CD4-positive, alpha-beta T cell treated with Interferon gamma for 1 hour (primary cell): ENCODE results near the gene SLC51B.
"Not testable (repeated sequence)": the region's sequence is repeated elsewhere in the genome, so short reads cannot be mapped to it uniquely, and the experiment has no call there.

ENCODE experiments used
- DNase-seq: peaks from one replicate; pipeline ENCODE4 v3.0.0-alpha.2; 2020

The SLC51B gene

DNA sequence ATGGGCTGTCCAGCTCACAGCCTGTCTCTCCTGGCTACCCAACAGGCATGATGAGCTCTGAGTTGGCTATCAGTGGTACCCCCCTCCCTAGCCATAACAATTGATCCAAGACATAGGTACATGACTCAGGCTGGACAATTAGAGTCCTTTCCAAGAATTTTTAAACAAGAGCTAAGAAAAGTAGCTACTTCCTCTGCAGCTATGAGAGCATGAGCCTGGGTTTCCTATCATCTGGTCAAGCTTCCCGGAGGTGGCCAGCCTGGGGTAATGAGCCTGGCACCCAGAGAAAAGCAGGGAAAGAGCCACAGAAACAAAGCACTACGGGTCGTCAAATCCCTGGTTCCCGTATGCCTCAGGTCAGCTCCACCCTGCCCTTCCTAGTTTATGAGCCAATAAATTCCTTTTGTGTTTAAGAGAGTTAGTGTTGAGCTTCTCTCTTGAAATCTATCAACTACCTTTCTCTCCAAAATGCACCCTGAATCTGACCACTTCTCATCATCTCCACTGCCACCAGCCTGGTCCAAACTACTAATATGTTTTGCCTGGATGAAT lies 2.3 kb upstream of the SLC51B start:
- no peak for DNase-seq

DNA sequence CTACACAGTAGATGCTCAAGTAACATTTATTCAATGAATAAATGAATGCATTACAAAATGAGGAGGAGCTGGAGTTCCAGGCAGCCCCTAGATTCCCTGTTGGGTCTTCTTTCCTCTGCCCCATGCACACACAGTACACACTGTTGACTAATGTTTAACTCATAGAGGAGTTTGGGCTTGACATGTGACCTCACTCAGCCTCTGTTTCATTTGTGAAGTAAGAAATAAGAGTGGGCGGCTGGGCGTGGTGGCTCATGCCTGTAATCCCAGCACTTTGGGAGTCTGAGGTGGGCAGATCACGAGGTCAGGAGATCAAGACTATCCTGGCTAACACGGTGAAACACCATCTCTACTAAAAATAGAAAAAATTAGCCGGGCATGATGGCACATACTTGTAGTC lies 969 bp upstream of the SLC51B start:
- DNase-seq, result not testable (repeated sequence)

DNA sequence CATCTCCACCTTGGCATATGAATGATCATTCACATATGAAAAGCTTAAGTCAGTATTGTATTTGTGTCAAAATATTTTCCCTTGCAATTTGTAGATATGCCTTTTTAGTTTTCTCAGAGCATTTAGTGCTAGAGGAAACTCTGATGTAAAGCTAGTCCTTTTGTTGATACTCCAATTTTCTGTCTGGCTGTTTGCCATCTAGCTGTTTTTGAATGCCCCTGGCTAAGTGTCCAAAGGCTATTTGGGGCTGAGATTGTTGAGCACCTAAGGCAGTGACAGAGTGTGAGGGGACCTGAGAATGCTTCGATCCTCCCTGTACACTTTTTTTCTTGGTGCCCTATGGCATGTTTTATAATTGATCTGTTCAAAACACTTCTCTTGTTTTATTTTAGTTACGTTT lies 3.1 kb downstream of the SLC51B start:
- DNase-seq, result no peak

DNA sequence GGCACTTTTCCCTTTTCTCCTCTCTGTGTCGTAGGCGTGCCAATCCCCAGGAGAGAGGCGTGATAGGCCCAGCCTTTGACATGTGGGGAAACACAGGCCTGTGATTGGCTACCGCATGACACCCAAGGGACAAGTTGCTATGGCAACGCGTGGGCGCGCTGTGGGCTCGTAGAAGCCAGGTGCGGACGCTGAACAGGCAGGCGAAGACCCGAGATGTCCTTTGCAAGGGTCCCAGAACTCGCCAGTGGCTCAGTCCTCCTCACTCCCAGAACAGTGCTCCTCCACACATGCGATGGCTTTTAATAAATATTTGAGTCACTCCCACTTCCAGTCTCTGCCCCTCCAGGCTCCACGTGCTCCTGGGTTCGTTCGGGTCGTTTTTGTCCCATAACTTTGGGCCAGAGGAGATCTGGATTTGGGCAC lies 4.2 kb downstream of the SLC51B start:
- DNase-seq, result peak; percentile 91

DNA sequence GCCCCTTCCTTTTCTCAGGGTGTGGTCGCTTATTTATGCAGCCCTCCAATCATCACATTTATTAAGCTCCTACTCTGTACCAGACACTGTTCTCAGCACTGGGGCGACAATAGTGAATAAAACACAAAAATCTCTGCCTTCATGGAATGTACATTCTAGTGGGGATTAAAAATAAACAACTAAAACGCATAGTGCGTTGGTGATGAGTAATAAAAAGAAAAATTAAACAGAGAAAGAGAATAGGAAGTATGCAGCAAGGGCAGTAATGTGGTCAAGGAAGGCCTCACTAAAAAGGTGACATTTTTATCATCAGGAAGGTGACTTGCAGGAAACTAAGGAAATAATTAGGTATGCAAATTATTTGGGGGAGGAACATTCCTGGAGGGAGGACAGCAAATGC lies 5.1 kb downstream of the SLC51B start:
- DNase-seq, result no peak

DNA sequence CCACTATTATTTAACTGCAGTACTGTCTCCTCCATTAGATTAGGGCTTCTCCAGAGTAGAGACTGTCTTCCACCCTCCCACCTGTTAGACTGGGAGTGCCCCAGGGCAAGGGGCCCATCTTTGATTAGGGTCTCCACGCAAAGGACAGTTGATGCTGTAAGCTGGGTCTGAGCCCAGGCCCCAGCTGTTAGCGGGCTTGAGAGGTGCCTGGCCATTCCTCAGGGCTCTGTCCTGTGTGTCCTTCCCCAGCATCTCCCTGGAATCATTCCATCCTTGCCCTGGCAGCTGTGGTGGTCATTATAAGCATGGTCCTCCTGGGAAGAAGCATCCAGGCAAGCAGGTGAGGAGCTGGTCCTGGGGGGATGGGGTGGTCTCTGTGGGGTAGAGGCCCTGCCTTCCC lies 6.1 kb downstream of the SLC51B start:
- no peak for DNase-seq

DNA sequence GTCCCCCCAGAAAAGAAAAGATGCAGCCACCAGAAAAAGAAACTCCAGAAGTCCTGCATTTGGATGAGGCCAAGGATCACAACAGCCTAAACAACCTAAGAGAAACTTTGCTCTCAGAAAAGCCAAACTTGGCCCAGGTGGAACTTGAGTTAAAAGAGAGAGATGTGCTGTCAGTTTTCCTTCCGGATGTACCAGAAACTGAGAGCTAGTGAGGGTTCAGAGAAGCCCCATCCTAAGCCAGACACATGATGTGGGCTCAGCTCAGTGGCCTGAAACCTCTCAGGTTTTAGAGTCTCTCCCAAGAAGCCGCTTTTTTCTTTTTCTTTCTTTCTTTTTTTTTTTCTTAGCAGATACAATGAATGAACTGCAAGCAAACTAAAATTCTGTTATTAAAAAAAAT lies 7.8 kb downstream of the SLC51B start:
- no peak for DNase-seq

DNA sequence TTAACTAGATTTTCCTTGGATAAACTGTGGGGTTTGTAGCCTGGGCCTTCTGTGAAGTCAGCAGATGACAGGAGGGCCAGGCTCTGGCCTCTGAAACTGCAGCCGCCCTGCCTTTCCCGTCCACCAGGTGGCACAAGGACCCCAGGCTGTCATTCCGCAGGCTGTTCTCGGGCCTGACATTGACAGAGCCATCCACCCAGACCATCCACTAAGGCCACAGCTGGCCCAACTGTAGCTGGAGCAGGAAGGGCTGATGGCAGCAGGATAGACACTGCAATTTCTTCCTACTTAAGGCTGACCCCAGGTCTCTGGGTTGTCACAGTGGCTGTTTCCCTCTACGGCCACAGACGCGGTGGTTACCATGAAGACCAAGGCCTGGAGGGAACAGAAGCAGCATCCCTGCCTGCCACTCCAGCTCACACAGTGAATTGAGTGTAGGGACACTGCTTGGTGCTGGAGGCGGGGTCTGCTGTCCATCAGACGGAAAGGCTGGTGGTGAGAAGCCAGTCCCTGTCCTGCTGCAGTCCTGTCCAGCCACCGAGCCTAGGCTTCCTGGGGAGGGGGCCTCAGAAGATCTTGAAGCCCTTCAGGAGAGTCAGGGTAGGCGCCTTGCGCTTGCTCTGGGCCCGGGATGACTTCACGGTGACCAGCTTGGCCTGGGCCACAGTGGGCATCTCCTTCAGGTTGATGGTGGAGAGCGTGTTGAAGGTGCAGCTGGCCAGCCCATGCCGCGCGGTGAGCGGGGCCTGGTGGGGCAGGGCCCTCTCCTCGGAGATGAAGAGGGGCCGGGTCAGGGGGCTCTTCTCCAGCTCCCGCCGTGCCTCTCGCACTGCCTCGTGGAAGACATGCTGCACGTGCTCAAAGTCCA lies 9.4 kb downstream of the SLC51B start:
- peak; percentile 46 for DNase-seq

DNA sequence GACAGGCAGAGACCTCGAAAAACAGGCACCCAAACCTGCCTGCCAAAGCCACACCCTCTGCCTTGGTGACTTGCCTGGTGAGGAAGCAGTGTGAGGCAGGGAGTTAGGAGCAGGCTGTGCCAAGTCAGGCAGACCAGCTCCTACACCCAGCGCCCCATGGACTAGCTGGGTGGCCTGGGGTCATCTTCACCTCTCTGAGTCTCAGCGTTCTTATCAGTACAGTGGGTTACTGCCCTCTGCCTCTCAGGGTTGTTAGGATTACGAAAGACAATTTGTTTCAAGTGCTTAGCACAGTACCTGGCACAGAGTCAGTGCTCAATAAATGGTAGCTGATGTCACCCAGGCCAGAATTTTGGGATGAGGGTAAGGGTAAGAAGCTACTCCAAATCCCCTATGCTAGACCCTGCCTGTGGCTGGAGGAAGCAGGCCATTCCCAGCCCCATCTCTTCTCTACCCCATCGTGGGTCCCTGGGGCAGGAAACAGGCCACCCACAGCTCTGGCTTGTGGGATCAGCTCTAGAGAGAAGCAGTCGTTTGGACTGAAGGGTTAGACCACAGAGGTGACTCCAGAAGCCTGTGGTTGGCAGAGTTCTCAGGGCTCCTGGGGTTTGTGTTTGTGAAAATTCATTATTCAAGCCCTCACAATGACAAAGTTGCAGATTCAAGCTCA lies 10.1 kb downstream of the SLC51B start:
- DNase-seq, result no peak

DNA sequence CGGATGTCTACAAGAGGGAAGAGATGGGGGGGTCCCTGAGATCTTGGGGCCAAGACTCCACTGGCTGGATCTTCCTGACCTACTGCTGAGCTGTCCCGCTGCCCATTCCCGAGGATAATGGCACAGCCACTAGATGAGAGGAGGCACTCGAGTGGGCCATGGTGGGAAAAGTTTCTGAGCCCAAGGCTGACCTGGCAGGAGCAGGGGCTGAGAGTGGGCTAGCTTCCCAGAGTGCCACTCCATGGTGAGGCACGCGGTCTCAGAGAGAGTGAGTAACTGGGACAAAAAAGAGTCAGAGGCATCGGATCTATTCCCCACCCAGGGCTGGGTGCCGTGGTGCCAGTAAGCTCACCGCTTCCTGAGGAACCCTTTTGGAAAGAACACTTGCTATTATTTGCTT lies 10.9 kb downstream of the SLC51B start:
- no peak for DNase-seq

DNA sequence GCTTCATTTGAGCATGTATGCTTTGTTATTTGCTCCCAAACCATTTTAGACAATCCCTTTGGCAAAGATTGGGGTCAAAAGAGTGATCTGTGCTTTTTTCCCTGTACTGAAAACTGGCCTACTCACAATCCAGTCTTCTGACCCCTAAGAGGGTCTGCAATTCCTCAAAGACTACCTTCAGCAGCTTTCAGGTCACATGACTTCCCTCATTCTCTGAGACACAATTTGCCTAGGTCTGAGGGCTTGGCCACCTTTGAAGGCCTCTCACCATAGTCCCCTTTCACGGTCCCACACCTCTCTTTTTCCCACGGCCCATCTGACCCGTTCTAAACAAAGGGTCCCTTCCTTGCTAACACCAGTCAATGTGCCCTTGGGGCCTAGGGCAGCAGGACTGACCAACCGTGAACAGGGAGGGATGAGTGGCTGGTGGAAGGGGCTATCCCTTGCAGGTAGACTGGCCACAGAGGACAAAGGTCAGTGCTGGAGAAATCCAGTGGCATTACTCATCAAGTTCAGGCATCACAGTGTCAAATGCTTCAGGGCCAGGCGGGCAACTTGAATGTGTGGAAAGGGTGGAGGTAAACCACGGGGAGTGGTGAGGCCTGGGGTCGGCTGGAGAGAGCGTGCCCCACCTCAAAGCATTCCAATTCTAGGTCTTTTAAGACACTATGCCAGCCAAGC lies 11.8 kb downstream of the SLC51B start:
- DNase-seq, result no peak

DNA sequence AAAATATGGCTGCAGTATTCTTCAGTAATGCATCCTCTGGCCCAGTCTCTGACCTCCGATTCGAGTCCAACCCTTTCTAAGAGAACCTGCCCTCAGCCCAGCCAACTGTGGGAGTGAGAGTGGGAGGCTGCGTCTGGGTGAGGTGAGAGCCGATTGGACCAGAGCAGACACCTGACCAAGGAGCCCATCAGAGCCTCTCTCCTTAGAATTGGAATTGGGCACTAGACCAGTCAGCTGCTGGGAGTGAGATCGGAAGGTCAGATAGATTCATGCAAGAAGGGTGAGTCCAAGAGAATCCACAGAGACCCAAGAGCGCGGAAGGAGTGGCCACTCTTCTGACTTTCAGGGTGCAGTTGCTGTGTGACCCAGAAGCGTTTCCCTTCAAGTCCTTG lies 12.4 kb downstream of the SLC51B start:
- no peak for DNase-seq

DNA sequence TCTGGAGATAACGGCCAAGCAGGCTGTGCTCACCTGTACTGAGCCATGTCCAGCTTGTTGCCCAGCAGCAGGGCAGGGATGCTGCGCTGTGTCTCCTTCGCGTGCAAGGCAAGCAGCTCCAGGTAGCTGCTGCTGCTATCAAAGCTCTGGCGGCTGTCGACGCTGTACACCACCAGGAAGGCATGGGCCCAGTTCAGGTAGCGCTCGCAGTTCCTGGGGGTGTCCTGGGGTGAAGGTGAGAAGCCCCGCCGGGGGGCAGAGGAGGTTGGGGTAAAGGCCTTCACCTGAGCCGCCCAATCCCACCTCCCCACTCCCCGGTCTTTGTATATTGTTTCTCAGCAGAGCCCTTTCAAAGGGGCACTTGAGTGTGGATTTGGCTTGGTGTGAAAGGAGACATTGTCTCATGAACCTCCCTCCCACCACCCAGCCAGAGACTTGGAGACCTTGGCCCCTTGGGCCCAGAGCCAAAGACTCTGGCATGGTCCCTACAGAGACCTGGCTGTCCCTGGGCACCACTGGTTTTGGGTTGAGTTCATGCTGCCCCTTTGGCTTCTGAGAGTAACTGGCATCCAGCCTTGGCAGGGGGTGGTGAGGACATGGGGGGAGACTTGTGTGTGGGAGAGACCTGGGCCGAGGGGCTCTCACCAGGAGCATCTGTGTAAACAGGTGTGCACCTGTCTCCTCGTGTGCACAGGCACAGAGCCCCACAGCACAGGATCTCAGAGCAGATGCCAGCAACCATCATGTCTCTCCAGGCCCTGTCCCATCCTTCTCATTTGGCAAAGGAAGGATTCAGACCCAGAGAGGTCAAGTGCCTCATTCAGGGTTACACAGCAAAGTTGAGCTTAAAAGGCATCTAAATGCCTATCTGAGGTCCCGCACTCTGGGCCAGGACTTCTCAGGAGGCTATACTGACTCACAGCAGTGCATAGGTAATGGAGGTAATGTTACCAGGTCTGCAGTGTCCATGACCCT lies 13.5 kb downstream of the SLC51B start:
- DNase-seq, result no peak

DNA sequence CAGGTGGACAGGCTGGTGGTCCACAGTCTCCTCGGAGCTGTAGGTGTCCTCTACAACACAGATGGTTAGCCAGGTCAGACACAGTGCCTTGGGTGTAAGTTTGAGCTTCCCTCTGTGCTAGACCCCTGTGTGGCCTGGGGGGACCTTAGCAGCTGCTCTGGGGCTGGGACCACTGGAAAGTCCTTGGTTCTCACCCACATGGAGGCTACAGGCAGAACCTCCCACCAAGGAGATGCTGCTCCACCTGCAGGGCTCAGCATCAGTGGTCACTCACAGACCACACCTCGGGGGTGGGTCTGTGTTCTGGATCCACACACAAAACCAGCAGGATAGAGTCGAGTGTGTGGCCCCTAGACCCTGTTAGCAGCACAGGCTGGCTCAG lies 14.2 kb downstream of the SLC51B start:
- DNase-seq, result no peak

DNA sequence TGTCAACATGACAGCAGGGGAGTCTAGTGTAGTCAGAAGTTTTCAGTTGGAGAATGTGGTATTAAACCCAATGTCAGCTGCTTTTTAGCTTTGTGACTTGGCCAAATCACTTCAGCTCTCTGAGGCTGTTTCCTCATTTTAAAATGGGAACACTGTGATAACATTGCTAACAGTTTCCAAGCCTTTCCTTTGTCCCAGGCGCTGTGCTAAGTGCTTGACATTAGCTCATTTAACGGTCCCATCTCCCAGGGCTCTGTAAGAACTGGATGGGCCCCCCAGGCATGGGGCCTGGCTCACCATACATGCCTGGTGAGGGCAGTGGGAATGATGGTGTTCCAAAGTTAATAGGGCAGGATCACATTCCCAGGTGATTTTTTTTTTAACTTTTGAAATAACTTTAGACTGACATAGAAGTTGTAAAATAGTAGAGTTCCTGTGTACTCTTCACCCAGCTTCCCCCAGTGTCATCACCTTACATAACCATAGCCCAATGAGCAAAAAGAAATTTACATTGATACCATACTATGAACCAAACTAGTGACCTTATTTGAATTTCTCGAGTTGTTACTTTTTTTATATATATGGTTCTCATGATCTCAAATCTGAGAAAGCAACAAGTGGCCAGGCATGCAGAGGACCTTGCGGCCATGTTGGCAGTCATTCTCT lies 14.9 kb downstream of the SLC51B start:
- no peak for DNase-seq

DNA sequence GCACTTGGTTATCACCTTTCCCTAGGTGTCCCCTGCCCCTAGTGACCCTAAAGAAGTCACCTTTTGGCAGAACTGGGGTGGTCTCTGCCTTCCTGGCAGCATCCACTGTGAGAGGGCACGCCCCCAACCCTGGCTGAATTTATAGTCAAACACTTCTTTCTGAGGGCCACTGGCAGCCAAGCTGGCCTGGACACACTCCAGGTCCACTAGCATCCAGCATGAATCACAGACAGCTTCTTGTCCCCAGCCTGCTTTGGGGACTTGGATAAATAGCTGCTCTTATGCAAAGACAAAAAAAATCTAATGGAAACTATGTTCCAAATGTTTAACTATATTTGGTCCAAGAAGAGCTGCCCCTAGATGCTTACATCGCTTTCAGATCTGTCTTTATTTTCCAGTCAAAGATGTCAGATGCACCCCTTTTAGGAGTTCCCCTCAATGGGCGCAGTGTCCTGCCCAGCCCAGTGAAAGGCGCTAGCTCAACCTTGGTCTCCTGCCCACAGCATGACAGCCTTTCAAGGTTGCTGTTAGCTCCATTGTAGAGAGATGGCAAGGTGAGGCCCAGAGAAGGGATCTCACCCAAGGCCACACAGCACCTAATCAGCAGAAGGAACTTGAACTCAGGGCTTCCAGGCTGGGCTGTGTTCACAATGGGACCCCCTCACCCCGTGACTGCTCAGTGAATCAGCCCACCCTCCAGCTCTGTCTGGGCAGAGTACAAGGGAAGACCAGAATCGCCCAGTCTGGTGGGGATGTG lies 15.6 kb downstream of the SLC51B start:
- no peak for DNase-seq

DNA sequence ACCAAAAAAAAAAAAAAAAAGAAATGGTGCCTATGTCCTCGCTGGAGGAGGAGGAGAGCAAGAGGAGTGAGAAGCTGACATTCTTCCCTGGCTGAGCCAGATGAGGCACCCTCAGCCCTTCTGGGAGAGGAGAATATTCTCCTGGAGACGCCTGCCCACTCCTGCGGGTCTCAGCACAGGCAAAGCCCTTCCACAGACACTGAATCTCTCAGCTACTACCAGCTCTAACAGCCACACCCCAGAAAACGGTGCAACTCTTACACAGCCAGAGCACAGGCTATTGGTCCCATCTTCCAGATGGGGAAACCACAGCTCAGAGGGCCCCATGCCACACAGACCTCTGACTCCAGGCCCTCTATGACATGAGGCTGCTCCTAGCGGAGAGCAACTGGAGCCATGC lies 16.9 kb downstream of the SLC51B start:
- no peak for DNase-seq

DNA sequence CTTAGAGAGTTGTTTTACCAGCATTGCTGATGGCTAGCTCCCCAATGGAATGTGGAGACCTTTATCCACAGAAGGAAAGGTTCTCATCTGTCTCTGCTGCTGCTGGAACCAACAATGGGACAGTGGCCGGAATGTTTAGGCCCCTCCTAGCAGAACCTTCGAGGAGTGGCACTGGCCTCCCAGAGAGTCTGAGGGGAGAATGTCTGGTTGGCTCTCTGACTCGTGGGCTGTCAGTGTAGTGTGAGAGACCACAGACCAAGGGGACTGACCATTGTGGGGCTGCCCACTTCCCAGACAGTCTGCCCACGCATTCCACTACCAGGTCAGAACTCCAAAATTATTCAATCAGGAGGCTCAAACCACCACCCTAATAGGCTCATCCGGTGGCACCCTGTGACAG lies 17.5 kb downstream of the SLC51B start:
- DNase-seq, result no peak

DNA sequence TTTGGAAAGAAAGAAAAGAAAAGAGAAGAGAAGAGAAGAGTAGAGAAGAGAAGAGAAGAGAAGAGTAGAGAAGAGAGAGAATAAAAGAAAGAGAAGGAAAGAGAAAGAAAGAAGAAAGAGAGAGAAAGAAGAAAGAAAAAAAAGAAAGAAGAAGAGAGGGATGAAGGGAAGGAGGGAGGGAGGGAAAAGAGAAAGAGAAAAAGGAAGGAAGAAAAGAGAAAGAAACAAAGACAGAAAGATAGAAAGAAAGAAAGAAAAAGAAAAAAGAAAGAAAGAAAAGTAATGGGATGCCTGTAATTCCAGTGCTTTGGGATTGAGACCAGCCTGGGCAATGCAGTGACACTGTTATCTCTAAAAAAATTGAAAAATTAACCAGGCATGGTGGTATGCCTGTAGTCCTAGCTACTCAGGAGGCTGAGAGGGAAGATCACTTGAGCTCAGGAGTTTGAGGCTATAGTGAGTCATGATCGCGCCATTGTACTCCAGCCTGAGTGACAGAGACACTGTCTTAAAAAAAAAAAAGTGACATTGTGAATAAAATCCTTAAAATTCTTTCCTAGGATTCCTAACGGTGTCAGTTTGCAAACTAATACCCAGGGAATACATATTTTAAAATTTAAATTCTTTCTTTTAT lies 20.9 kb downstream of the SLC51B start:
- DNase-seq, result no peak

DNA sequence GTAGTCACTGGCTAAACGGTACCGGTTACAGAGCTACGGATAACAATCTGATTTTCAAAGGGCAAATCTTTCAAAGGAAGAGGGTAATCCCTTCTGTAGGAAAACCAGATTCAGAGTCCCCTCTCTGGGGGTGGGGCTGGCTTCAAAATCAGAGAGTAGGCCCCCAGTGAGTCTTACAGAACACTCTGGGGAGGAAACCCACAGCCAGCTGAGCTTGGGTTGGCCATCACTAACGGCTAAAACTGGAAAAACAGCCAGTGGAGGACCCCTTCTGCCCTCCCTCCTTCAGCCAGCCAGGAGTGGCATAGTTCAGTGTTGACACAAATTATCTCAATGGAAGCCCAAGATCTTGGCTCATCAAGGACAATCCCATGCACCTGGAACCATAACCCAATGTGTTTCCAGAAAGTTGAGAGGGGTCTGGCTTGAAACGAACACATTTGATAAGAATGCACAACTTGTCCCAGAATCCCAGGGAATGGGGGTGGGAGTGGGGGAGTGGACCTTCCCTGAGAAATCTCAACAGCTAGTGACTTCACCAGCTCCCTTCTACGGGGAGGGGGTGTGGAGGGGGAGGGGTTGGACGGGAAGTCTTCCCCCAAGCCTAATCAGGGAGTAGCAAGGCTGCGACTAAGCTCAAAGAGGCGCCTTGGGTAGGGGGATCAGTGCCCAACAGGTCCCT lies 21.6 kb downstream of the SLC51B start:
- DNase-seq, result no peak
